Muscle layer of colon (tissue), 2 donors: Measurements from ENCODE around the gene BSG.

Source experiments
- H3K27ac ChIP-seq: one replicate; pipeline ENCODE4 v1.7.0; 2013; ENCODE audit warnings: low read depth, mild to moderate bottlenecking, low read length, moderate library complexity
- H3K27me3 ChIP-seq, 2 donors: one replicate each; pipeline ENCODE4 v1.7.0; 2013; ENCODE audit warnings: low read length in 2 of 2, mild to moderate bottlenecking in 2 of 2; ENCODE audit not compliant: insufficient read depth in 2 of 2, control insufficient read depth in 1 of 2
- H3K36me3 ChIP-seq: one replicate; pipeline ENCODE4 v1.7.0; 2013; ENCODE audit warnings: mild to moderate bottlenecking, low read length; ENCODE audit not compliant: insufficient read depth
- H3K4me1 ChIP-seq: one replicate; pipeline ENCODE4 v1.7.0; 2013; ENCODE audit warnings: mild to moderate bottlenecking, low read length; ENCODE audit not compliant: insufficient read depth
- H3K4me3 ChIP-seq, 2 donors: one replicate each; pipeline ENCODE4 v1.7.0; 2013; ENCODE audit warnings: low read length in 2 of 2, low read depth in 1 of 2, mild to moderate bottlenecking in 1 of 2, moderate library complexity in 1 of 2
- H3K9ac ChIP-seq: one replicate; pipeline ENCODE4 v1.7.0; 2013; ENCODE audit warnings: low read length
- H3K9me3 ChIP-seq: one replicate; pipeline ENCODE4 v1.7.0; 2013; ENCODE audit warnings: mild to moderate bottlenecking, low read length
- donor health status: abdominal sarcoma.
- donor health status: Adenocarcinoma of cecum.

The BSG gene

DNA sequence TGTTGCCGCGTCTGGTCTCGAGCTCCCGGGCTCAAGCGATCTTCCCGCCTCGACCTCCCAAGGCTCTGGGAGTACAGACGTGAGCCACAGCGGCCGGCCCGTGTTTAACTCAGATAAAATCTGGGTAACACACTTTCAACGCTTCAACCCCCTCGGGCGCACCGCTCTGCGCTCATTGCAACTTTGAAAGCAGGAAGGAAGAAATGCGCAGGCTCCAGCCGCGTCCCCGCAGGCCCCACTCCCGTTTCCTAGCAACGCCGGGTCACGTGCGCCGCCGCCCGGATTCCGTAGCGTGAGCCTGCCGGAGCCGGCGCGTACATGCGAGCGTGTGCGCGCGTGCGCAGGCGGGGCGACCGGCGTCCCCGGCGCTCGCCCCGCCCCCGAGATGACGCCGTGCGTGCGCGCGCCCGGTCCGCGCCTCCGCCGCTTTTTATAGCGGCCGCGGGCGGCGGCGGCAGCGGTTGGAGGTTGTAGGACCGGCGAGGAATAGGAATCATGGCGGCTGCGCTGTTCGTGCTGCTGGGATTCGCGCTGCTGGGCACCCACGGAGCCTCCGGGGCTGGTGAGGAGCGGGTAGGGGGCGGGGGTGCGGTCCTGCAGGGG, at the start of gene BSG:
Gene BSG, plus strand, starts transcription at position 457 of the 603 bp plus-strand sequence. Its CDS starts 39 bp downstream, at position 496.
- H3K4me1 ChIP-seq: peaks cover 35% of the 10 kb centered on the region

DNA sequence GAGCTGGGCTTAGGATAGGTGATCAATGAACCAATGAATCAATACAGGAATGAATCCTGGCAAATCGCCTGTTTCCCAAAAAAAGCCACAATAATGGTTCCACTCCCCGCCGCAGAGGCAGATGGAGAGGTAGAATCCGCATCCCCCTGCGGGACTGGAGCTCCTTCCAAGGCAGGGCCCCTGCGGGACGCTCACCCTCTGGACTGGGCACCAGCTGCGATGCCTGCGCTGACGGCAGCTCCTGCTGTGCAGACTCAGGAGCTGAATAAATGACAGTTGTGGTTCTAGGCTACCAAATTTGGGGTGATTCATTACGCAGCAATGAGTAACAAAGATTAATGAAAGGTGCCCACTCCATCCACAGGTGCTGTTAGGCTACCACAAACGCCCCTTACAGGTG, 49.7 kb upstream of the BSG start:
- Histone ChIP-seq H3K27ac (no peak overlapping the region), H3K4me1 (no peaks in the 10 kb centered on the region), H3K9me3 (no peaks in the 10 kb centered on the region), H3K9ac (no peak overlapping the region), H3K36me3 (no peaks in the 10 kb centered on the region), H3K4me3 (no peak overlapping the region), H3K27me3 (peaks cover 0 to 8% of the 10 kb centered on the region in 2 donors)

More for the DNA sequence above, at the start of gene BSG:
- Histone ChIP-seq H3K27ac (peak within 1 kb of the TSS; percentile 94), H3K36me3 (no peaks in the 10 kb centered on the region), H3K9ac (peak within 1 kb of the TSS; percentile 90), H3K27me3 (no peaks in the 10 kb centered on the region), H3K9me3 (no peaks in the 10 kb centered on the region), H3K4me3 (peak within 1 kb of the TSS; percentile 85 to 89)

DNA sequence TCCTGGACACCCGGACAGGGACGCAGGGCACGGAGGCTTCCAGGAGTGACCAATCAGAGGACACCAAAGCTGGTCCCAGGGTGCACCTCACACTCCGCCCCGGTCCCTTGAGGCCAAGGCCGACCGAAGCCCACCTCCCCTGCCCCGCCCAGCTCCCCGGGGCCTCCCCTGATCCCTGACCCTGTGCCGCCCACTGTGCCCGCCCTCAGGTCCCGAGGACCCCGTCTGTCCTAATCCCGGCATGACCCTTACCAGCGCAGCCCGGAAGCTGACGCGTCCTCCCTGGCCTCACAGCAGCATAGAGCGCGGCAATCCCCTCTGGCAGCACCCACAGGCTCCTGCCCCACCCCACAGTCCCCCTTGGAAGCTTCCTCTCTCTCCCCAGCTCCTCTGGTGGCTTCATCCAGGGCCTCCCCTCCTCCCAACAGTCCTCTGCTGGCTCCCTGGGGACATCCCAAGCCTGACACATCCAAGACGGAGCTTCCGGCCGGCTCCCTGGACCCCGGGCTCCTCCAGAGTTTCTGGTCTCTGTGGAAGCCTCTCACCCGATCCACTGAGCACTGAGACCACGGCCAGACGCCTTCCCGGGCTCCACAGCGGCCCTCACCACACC, 48.2 kb upstream of the BSG start:
- no peaks in the 10 kb centered on the region for H3K4me1 ChIP-seq
- H3K9ac ChIP-seq: no peak overlapping the region
- H3K9me3 ChIP-seq: no peaks in the 10 kb centered on the region
- H3K36me3 ChIP-seq: no peaks in the 10 kb centered on the region
- no peak overlapping the region for H3K4me3 ChIP-seq
- peaks cover 0 to 8% of the 10 kb centered on the region in 2 donors for H3K27me3 ChIP-seq
- H3K27ac ChIP-seq: no peak overlapping the region

DNA sequence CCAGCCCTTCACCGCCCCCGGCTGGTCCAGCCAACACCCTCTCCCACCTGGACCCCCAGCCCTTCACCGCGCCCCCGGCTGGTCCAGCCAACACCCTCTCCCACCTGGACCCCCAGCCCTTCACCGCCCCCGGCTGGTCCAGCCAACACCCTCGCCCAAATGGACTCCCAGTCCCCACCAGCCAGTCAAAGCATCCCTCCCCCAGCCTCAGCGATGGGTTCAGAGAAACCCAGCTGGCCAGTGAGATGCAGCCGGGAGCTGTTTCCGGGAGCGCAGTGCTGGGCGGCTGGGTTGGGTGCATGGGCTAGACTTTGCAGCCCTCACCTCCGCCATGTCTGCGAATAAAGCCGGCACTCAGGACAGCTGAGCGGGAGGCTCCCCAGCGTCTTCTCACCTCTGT, 47.4 kb upstream of the BSG start:
- no peak overlapping the region for H3K4me3 ChIP-seq
- no peak overlapping the region for H3K27ac ChIP-seq
- H3K4me1 ChIP-seq: no peaks in the 10 kb centered on the region
- no peak overlapping the region for H3K9ac ChIP-seq
- H3K9me3 ChIP-seq: no peaks in the 10 kb centered on the region
- H3K36me3 ChIP-seq: no peaks in the 10 kb centered on the region
- peaks cover 0 to 8% of the 10 kb centered on the region in 2 donors for H3K27me3 ChIP-seq

DNA sequence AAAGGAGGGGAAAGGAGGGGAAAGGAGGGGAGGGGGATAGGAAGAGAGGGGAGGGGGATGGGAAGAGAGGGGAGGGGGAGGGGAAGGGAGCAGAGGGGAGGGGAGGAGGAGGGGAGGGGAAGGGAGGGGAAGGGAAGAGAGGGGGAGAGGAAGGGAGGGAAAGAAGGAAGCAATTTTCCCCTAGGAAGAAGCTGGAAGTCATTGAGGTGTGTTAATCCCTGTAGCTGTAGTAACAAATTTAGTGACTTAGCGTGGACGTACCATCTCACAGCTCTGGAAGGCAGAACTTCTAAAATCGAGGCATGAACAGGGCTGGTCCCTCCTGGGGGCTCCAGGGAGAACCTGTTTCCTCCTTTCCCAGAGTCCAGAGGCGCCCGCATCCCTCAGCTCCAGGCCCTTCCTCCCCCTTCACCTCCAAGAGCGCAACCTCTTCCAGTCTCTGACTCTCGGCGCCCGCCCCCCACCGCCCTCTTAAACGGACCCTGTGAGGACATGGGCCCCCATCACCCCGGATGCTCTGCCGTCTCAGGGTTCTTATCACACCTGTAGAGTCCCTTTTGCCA, 46.5 kb upstream of the BSG start:
- H3K4me1 ChIP-seq: no peaks in the 10 kb centered on the region
- H3K27me3 ChIP-seq: peaks cover 0 to 8% of the 10 kb centered on the region in 2 donors
- no peak overlapping the region for H3K27ac ChIP-seq
- no peak overlapping the region for H3K9ac ChIP-seq
- H3K9me3 ChIP-seq: no peaks in the 10 kb centered on the region
- no peaks in the 10 kb centered on the region for H3K36me3 ChIP-seq
- H3K4me3 ChIP-seq: no peak overlapping the region

DNA sequence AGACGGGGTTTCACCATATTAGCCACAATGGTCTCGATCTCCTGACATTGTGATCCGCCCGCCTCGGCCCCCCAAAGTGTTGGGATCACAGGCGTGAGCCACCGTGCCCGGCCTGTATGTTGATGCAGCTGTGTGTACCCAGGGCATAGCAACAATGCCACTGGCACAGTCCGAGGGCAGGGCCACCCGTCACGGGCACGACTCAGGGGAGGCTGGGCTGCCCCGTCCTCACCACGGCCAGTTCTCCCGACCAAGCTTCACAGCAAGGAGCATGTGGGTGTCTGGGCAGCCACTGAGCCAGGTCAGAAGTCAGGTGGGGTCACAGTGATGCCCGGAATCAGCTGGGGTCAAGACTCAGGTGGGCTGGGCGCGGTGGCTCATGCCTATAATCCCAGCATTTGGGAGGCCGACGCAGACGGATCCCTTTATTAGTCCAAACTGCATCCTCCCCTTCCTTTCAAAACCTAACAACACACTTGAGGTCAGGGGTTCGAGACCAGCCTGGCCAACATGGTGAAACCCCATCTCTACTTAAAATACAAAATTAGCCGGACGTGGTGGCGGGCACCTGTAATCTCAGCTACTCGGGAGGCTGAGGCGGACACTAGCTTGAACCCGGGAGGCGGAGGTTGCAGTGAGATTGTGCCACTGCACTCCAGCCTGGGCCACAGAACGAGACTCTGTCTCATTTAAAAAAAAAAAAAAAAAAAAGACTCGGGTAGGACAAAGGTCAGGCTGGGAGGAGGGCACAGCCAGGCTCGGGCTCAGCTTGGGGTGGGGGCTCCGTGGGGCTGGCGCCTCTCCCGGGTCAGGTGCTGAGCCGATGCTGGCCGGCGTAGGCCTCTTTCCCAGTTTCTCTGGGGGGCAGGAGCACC, 42.0 kb upstream of the BSG start:
- H3K4me3 ChIP-seq: peak overlapping the region; percentile 52 to 87
- peak overlapping the region; percentile 87 for H3K27ac ChIP-seq

DNA sequence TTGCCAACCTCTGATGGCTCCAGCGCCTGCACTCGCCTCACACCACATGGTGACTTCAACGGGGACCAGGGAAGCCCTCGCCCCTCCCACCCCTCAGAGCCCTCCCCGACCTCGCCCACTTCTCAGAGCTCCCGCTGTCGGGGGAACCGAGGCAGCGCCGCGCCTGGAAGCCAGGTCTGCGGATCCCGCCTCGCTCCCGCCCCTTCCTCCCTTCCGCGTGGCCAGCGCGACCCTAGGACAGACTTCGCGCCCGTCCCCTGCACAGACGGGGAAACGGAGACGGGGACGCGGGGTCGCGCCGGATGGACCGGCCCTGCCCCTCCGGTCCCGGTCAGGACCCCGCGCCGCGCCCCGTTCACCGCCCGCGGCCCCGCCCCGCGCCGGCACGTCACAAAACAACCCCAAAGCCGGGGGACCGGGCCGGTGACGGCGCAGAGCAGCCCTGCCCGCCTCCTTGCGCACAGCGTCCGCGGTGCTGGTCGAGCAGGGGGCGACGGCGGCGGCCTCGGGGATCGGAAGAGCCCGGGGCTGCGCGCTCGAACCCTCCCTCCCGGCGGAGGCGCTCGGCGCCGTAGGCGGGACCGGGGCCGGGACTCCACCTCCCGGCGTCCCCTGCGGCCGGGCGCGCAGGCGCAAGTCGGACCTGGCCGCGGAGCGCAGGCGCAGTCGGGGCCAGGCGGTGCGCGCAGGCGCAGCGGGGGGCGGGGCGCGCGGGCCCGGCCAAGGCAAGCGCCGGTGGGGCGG, 41.2 kb upstream of the BSG start:
- Histone ChIP-seq H3K9me3 (no peaks in the 10 kb centered on the region), H3K36me3 (peaks cover 12% of the 10 kb centered on the region), H3K9ac (no peak overlapping the region), H3K4me1 (peaks cover 28% of the 10 kb centered on the region), H3K27ac (peak overlapping the region; percentile 87), H3K27me3 (peaks cover 0 to 6% of the 10 kb centered on the region in 2 donors), H3K4me3 (peak overlapping the region; percentile 52 to 87)

More for the DNA sequence above, 42.0 kb upstream of the BSG start:
- peaks cover 3% of the 10 kb centered on the region for H3K36me3 ChIP-seq
- H3K9ac ChIP-seq: no peak overlapping the region
- no peaks in the 10 kb centered on the region for H3K9me3 ChIP-seq
- H3K27me3 ChIP-seq: peaks cover 0 to 8% of the 10 kb centered on the region in 2 donors
- H3K4me1 ChIP-seq: peaks cover 23% of the 10 kb centered on the region

DNA sequence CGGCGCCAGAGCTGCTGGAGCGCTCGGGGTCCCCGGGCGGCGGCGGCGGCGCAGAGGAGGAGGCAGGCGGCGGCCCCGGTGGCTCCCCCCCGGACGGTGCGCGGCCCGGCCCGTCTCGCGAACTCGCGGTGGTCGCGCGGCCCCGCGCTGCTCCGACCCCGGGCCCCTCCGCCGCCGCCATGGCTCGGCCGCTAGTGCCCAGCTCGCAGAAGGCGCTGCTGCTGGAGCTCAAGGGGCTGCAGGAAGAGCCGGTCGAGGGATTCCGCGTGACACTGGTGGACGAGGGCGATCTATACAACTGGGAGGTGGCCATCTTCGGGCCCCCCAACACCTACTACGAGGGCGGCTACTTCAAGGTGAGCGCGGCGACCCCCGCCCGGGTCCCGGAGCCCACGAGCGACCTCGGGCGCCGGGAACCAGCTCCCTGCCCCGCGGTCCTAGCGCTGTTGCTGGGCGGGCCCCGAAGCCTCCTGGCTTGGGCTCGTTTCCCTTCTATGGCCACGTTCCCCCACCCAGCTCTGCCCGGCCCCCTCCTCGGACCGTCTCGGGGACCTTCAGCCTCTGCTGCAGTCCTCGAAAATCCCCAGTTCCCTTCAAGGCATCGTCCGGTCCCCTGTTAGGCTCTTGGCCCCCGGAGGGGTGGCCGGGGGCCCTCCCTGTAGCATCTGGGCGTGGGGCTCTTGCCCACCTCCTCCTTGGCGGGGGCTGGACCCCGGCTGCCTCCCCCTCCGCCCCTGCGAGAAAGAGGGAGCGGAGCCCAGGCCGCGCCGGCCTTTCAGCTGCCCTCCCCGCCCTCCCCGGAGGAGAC, 40.4 kb upstream of the BSG start, which contains the start of gene CDC34:
Gene CDC34, plus strand, starts transcription at position 8 of the 808 bp plus-strand sequence. Its CDS starts 172 bp downstream, at position 180.
- Histone ChIP-seq H3K4me1 (peaks cover 28% of the 10 kb centered on the region), H3K36me3 (peaks cover 19% of the 10 kb centered on the region)

DNA sequence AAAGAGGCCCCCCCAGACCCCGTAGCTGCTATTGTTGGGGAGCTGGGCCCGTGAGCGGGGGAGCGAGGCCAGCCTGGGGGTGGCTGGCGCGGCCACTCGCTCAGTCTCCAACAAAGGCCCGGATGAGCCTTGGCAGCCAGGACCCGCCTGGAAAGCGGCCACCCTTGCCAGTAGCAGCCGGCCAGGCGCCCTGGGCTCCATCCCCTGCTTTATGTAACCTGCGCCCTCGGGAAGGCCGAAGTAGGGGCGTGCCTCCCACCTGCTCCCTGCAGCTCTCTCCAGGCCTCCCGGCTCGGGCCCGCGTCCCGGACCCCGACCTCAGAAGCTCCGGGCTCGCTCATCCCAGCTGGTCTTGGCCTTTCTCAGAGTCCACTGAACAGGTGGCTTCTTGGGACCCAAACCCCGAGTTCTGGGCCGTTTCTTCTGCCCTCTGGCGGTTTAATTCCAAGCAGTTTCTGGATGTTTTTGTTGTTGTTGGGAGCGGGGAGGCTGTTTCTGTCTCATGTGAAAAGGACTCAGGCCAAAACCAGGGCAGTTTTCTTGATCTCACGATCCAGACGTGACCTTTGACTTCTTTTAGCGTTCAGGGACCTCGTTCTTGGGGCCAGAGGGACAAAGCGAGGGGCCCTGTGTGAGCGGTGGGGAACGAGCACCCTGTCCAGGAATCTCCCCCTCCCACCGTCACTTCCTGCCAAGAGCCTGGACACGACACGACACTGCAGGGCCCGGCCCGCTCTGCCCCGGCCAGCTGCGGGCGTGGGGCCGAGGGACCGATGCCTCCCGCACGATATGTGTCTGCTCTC, 39.6 kb upstream of the BSG start:
- Histone ChIP-seq H3K27ac (peak overlapping the region; percentile 99), H3K4me3 (peak overlapping the region; percentile 64 to 92), H3K36me3 (peaks cover 24% of the 10 kb centered on the region), H3K9ac (peak overlapping the region; percentile 46), H3K4me1 (peaks cover 28% of the 10 kb centered on the region), H3K9me3 (no peaks in the 10 kb centered on the region), H3K27me3 (no peaks in the 10 kb centered on the region)

More for the DNA sequence above, 40.4 kb upstream of the BSG start, which contains the start of gene CDC34:
- H3K27ac ChIP-seq: peak within 1 kb of the TSS; percentile 99
- peak within 1 kb of the TSS; percentile 64 to 92 for H3K4me3 ChIP-seq
- peak within 1 kb of the TSS; percentile 46 for H3K9ac ChIP-seq
- H3K9me3 ChIP-seq: no peaks in the 10 kb centered on the region
- H3K27me3 ChIP-seq: no peaks in the 10 kb centered on the region
